Measurements from ENCODE around the gene TRIM56.

Gene TRIM56

DNA sequence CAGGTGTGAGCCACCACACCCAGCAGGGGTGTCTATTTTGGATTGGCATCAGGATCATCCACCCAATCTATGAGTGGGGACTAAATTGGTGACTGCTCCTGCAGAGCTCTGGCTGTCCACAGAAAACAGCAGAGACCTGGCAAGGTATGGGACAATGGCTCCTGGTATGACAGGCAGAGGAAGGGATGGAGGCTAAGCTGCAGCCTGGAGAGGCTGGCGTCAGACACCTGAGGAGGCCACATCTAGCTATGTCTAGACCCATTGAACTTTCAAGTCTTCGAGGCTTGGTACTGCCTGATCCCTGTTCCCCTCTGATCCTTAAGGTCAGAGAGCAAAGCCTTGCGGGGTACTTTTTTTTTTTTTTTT, 38.4 kb downstream of the TRIM56 start:
- Histone ChIP-seq H3K79me2 (no peaks in the 10 kb centered on the region), H3K4me3 (ENCODE audit: low read depth, low read length) (no peak overlapping the region), H3K27me3 (ENCODE audit: control insufficient read depth, insufficient read depth, low read length) (no peaks in the 10 kb centered on the region), H3K4me1 (peaks cover 8% of the 10 kb centered on the region), H3K27ac (no peak overlapping the region), H3K4me2 (ENCODE audit: low read length) (no peak overlapping the region), H3K9me3 (ENCODE audit: control insufficient read depth, low read length) (no peaks in the 10 kb centered on the region), H3K36me3 (ENCODE audit: control insufficient read depth, insufficient read depth, low read length) (no peaks in the 10 kb centered on the region), H3K9ac (no peak overlapping the region), H2AFZ (no peak overlapping the region)
- TF ChIP-seq, protein P1, sequence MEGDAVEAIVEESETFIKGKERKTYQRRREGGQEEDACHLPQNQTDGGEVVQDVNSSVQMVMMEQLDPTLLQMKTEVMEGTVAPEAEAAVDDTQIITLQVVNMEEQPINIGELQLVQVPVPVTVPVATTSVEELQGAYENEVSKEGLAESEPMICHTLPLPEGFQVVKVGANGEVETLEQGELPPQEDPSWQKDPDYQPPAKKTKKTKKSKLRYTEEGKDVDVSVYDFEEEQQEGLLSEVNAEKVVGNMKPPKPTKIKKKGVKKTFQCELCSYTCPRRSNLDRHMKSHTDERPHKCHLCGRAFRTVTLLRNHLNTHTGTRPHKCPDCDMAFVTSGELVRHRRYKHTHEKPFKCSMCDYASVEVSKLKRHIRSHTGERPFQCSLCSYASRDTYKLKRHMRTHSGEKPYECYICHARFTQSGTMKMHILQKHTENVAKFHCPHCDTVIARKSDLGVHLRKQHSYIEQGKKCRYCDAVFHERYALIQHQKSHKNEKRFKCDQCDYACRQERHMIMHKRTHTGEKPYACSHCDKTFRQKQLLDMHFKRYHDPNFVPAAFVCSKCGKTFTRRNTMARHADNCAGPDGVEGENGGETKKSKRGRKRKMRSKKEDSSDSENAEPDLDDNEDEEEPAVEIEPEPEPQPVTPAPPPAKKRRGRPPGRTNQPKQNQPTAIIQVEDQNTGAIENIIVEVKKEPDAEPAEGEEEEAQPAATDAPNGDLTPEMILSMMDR (IDR thresholded peaks at IDR 0.05): no peak

DNA sequence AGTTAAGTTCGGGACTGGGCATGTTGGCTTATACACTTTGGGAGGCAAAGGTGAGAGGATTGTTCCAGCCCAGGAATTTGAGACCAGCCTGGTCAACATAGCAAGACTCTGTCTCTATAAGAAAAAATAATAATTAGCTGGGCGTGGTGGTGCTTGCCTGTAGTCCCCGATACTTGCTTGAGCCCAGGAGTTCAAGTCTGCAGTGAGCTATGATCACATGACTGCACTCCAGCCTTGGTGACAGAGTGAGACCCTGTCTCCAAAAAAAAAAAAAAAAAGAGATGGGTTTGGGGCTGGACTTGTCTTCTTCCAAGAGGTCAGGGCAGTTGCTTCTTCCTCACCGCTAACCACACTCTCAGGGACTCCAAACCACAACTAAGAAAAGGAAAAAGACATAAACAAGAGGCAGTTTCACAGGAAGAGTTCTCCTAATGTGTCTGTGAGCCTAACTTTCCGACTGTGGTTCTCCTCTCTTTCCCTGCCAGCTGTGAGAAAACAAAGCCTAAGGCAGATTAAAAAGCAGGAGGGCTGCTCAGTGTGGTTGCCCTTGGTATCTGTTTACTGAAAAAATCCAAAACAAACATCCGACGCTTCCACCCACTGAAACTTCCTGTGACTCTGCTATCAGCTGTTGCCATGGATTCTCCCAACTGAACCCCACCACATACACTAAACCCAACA, 39.2 kb downstream of the TRIM56 start:
- Histone ChIP-seq H3K4me1 (peaks cover 8% of the 10 kb centered on the region), H3K79me2 (no peaks in the 10 kb centered on the region), H3K4me3 (ENCODE audit: low read depth, low read length) (no peak overlapping the region), H2AFZ (no peak overlapping the region), H3K27me3 (ENCODE audit: control insufficient read depth, insufficient read depth, low read length) (no peaks in the 10 kb centered on the region), H3K36me3 (ENCODE audit: control insufficient read depth, insufficient read depth, low read length) (no peaks in the 10 kb centered on the region), H3K9ac (no peak overlapping the region), H3K4me2 (ENCODE audit: low read length) (no peak overlapping the region), H3K9me3 (ENCODE audit: control insufficient read depth, low read length) (no peaks in the 10 kb centered on the region), H3K27ac (no peak overlapping the region)
- TF ChIP-seq, protein P1 (IDR thresholded peaks at IDR 0.05): no peak

DNA sequence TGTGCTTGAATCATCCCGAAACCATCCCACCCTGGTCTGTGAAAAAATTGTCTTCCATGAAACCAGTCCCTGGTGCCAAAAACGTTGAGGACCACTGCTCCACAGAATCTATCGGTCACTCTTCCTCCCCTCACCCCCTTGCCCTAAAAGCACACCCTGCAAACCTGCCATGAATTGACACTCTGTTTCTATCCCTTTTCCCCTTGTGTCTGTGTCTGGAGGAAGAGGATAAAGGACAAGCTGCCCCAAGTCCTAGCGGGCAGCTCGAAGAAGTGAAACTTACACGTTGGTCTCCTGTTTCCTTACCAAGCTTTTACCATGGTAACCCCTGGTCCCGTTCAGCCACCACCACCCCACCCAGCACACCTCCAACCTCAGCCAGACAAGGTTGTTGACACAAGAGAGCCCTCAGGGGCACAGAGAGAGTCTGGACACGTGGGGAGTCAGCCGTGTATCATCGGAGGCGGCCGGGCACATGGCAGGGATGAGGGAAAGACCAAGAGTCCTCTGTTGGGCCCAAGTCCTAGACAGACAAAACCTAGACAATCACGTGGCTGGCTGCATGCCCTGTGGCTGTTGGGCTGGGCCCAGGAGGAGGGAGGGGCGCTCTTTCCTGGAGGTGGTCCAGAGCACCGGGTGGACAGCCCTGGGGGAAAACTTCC, 40.8 kb downstream of the TRIM56 start:
- TF ChIP-seq, protein P1 (IDR thresholded peaks at IDR 0.05): no peak
- Histone ChIP-seq H3K36me3 (ENCODE audit: control insufficient read depth, insufficient read depth, low read length) (no peaks in the 10 kb centered on the region), H3K4me2 (ENCODE audit: low read length) (peak overlapping the region; percentile 54), H3K4me1 (peaks cover 8% of the 10 kb centered on the region), H3K4me3 (ENCODE audit: low read depth, low read length) (no peak overlapping the region), H3K9me3 (ENCODE audit: control insufficient read depth, low read length) (no peaks in the 10 kb centered on the region), H3K27me3 (ENCODE audit: control insufficient read depth, insufficient read depth, low read length) (no peaks in the 10 kb centered on the region), H3K27ac (peak overlapping the region; percentile 11), H2AFZ (peak overlapping the region; percentile 68), H3K9ac (no peak overlapping the region), H3K79me2 (no peaks in the 10 kb centered on the region)

GRCh38 chr7:101126651-101127459, 41.6 kb downstream of the TRIM56 start, which contains the start of gene SERPINE1:
Gene SERPINE1, plus strand, starts transcription at chr7:101127104. Its CDS starts 1,290 bp downstream, at chr7:101128394.
- Histone ChIP-seq H3K4me3 (ENCODE audit: low read depth, low read length) (no peak within 1 kb of the TSS), H3K9me3 (ENCODE audit: control insufficient read depth, low read length) (no peaks in the 10 kb centered on the region), H3K4me2 (ENCODE audit: low read length) (peak within 1 kb of the TSS; percentile 54), H3K27ac (peak within 1 kb of the TSS; percentile 11), H3K36me3 (ENCODE audit: control insufficient read depth, insufficient read depth, low read length) (no peaks in the 10 kb centered on the region), H2AFZ (peak within 1 kb of the TSS; percentile 68), H3K79me2 (no peaks in the 10 kb centered on the region), H3K27me3 (ENCODE audit: control insufficient read depth, insufficient read depth, low read length) (no peaks in the 10 kb centered on the region), H3K4me1 (peaks cover 8% of the 10 kb centered on the region), H3K9ac (no peak within 1 kb of the TSS)
- TF ChIP-seq, protein P1 (IDR thresholded peaks at IDR 0.05): no peak
